Measurements from ENCODE around the gene TNNC1. TPM values are rescaled to one million over a fixed set of nuclear protein-coding genes. Genes with fewer than 3 reads are reported as not detected.

TNNC1 gene
- total RNA-seq, 1 experiment from 2014 or later = 5.6 TPM

- ChIA-PET POLR2A (no interaction called here), CTCF (interaction anchor here (0.8 to 1.8 kb wide), 4 partner anchors 9 to 49 kb away, joined by 3 to 4 read pairs (median 4); no protein-coding TSS in a partner anchor)
- no peak overlapping the region for H3K4me3 Mint-ChIP-seq
- no peaks in the 10 kb centered on the region for H3K27me3 Mint-ChIP-seq (ENCODE audit: low read depth)
- no peaks in the 10 kb centered on the region for H3K36me3 Mint-ChIP-seq
- TF ChIP-seq TP53 (CRISPR knock-in tag; IDR thresholded peaks at IDR 0.05) (no peak), ZNF138 (CRISPR knock-in tag; conservative IDR thresholded peaks at IDR 0.05) (no peak), HMGA2 (CRISPR knock-in tag; IDR thresholded peaks at IDR 0.05) (no peak), AR (CRISPR knock-in tag; IDR thresholded peaks at IDR 0.05) (no peak), MXD4 (CRISPR knock-in tag; IDR thresholded peaks at IDR 0.05; ENCODE audit: borderline replicate concordance) (no peak), ATF3 (CRISPR knock-in tag; conservative IDR thresholded peaks at IDR 0.05) (no peak), ZNF425 (CRISPR knock-in tag; conservative IDR thresholded peaks at IDR 0.05) (no peak), ZNF671 (CRISPR knock-in tag; IDR thresholded peaks at IDR 0.05) (no peak), ZNF423 (CRISPR knock-in tag; IDR thresholded peaks at IDR 0.05) (no peak), STAT6 (CRISPR knock-in tag; conservative IDR thresholded peaks at IDR 0.05; ENCODE audit: low read depth) (no peak), ZNF396 (CRISPR knock-in tag; IDR thresholded peaks at IDR 0.05; ENCODE audit: borderline replicate concordance) (no peak), PREB (CRISPR knock-in tag; IDR thresholded peaks at IDR 0.05; ENCODE audit: borderline replicate concordance) (no peak)
- H3K27ac Mint-ChIP-seq = no peak overlapping the region
- ATAC-seq (no peak), DNase-seq (ENCODE audit: low spot score) (no peak)
- H3K4me1 Mint-ChIP-seq = peaks cover 8% of the 10 kb centered on the region; the same call in 1 of the 2 replicates
- no peaks in the 10 kb centered on the region for H3K9me3 Mint-ChIP-seq
Observed at GRCh38 chr3:52437326-52438103, 16.3 kb downstream of the TNNC1 start.

GRCh38 chr3:52436500-52437149 lies 17.2 kb downstream of the TNNC1 start:
- DNase-seq (ENCODE audit: low spot score) (no peak), ATAC-seq (no peak; the same call in 1 of the 2 replicates)
- Mint-ChIP-seq H3K27me3 (ENCODE audit: low read depth) (no peaks in the 10 kb centered on the region), H3K4me1 (peaks cover 8% of the 10 kb centered on the region; the same call in 1 of the 2 replicates), H3K4me3 (no peak overlapping the region), H3K27ac (no peak overlapping the region), H3K9me3 (no peaks in the 10 kb centered on the region), H3K36me3 (no peaks in the 10 kb centered on the region)
- ChIA-PET CTCF (interaction anchor here (1.0 to 1.9 kb wide), 4 partner anchors 10 to 52 kb away, joined by 3 to 5 read pairs (median 4); no protein-coding TSS in a partner anchor), POLR2A (no interaction called here)
- TF ChIP-seq FOXP4 (CRISPR knock-in tag; IDR thresholded peaks at IDR 0.05) (no peak), ETV6 (CRISPR knock-in tag; IDR thresholded peaks at IDR 0.05) (no peak), PRDM15 (CRISPR knock-in tag; IDR thresholded peaks at IDR 0.05) (no peak), ESRRA (CRISPR knock-in tag; IDR thresholded peaks at IDR 0.05; ENCODE audit: borderline replicate concordance) (no peak)

Measured in WTC11 (cell line).